Erythroblast (primary cell): ENCODE results near the gene PRKAG1.

Experiments used
- GATA1 ChIP-seq: IDR thresholded peaks from 2 replicates; pipeline ENCODE4 v1.6.1; 2011; ENCODE audit warnings: low read depth, mild to moderate bottlenecking, control low read depth, low read length, moderate library complexity
- POLR2A ChIP-seq: IDR thresholded peaks from 2 replicates; pipeline ENCODE4 v1.6.1; 2011; ENCODE audit warnings: mild to moderate bottlenecking, low read length

DNA sequence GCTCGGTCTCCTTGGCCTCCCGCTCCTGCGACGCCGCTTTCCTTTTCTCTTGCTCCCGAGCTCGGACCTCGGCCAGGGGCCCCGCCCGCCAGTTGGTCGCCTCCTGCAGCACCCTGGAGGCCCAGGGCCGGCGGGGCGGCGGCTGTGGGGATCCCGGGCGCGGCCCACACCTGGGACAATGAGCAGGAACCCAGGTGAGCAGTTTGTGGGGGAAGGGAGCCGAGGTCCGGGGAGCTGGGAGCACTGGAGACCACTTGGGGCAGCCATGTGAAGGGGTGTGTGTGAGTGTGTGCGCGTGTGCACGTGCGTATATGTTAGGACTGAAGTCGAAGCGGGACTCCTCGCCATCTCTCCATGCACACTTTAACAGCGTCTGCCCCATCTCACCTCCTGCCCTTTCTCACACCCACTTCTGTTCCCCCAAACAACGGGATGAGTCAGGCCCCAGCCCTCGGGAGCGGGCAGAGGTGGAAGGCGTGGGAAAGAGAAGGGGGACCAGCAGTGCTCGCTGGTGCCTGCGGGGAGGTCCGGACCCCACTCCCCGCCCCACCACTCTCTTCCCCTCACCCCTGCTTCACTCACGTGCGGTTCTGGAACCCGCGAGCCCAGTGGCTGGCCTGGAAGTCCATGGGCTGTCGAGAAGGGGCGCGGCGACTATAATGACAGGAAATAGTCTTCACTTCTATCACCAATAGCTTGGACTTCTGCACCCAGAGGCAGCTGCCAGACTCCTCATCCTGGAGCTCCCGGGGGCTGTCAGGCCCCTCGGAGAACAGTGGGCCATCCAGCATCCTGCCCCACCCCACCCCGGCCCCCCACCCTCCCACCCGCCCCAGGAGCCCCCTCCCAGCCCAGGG, 19.9 kb downstream of the PRKAG1 start:
- TF ChIP-seq POLR2A (no peak), GATA1 (no peak)
